Adrenal gland (tissue), 12 donors: ENCODE data around the gene XRN1. TPM values are rescaled to one million over a fixed set of nuclear protein-coding genes. Genes with fewer than 3 reads are reported as not detected.

Experiments used
- DNase-seq, 7 donors: peaks; one replicate each; pipeline ENCODE4 v3.0.0-alpha.2; 2019 to 2020
- H3K27ac ChIP-seq, 5 donors: fragments of 200-600 bp; sonication (generic) in 4 of 5; 1 replicate in 3 of 5; 2 replicates in 2 of 5; pipeline versions ENCODE4 v1.5.1 to v1.8.0; 2016 to 2020; ENCODE audit warnings: mild to moderate bottlenecking in 1 of 5
- H3K27me3 ChIP-seq: fragments of 200-600 bp; 2 replicates; pipeline ENCODE4 v1.8.0; 2021
- H3K36me3 ChIP-seq, 2 donors: fragments of 200-600 bp; replicated peaks in 1 of 2; 1 replicate in 1 of 2; 2 replicates in 1 of 2; pipeline versions ENCODE4 v1.5.1 to v1.8.0; 2018 to 2022
- H3K4me1 ChIP-seq, 2 donors: fragments of 200-600 bp; replicated peaks in 1 of 2; 1 replicate in 1 of 2; 2 replicates in 1 of 2; pipeline versions ENCODE4 v1.5.1 to v1.8.0; 2018 to 2021
- H3K4me3 ChIP-seq, 4 donors: fragments of 200-600 bp; sonication (generic) in 3 of 4; one replicate each; pipeline ENCODE4 v1.5.1; 2016 to 2018
- H3K9me3 ChIP-seq, 3 donors: fragments of 200-600 bp; sonication (generic) in 1 of 3; replicated peaks in 1 of 3; 1 replicate in 2 of 3; 2 replicates in 1 of 3; pipeline versions ENCODE4 v1.5.1 to v1.8.0; 2016 to 2021
- CTCF ChIP-seq, 6 experiments: fragments of 450-650 bp in 4 of 6; fragments of 200-600 bp in 2 of 6; sonication (generic) in 1 of 6; IDR thresholded peaks; 1 replicate in 5 of 6; 2 replicates in 1 of 6; pipeline versions ENCODE4 v1.5.1 to v1.8.0; 2016 to 2021; ENCODE audit warnings: antibody characterized with exemption in 6 of 6, mild to moderate bottlenecking in 2 of 6, moderate library complexity in 1 of 6
- POLR2A ChIP-seq, 2 donors: fragments of 450-650 bp; IDR thresholded peaks; one replicate each; pipeline ENCODE4 v1.6.1; 2017; ENCODE audit warnings: antibody characterized with exemption in 2 of 2, mild to moderate bottlenecking in 2 of 2, moderate library complexity in 1 of 2
- WGBS, 4 donors: extraction: QIAGEN DNeasy Blood & Tissue Kit in 2 of 4; methylation state at CpG; one replicate each; pipeline versions ENCODE4 v1.1.5 to v1.1.7; 2013 to 2017; 5-methylcytosine and 5-hydroxymethylcytosine counted together
- intact Hi-C, 2 donors: fragments of 100-400 bp; cut with DNase I; formaldehyde crosslinking; loops; one replicate each; pipeline versions ENCODE4 v1.14.1 to v1.15.0; 2022 to 2023
- polyA plus RNA-seq, 3 donors: library from polyadenylated mRNA; stranded (reverse); fragments of 200-250 nt in 2 of 3; fragments of 350-450 nt in 1 of 3; fragmentation: Illumina TruSeq in 1 of 3; extraction: RNeasy Lipid Tissue Mini Kit (QIAGEN cat#74804) in 1 of 3; gene quantifications; one replicate each; pipeline ENCODE4 v1.2.3, GENCODE V29; 2013 to 2014
- total RNA-seq, 9 donors: library from RNA; depleted of rRNA in 4 of 9; stranded (reverse); fragments of >200 nt in 4 of 9; fragments of 120-200 nt in 1 of 9; fragmentation: NEBNext Ultra II Directional in 1 of 9; extraction: Animal tissue kit (Norgen Biotek cat#: 25700) in 1 of 9; gene quantifications; one replicate each; pipeline versions ENCODE4 v1.1.0 to v1.2.4, GENCODE V29; 2013 to 2023
- donor health status: healthy with polysubstance abuse.
- donor health status: Bipolar disorder and iron deficiency.
- donor health status: DM: yes; HTN: yes; CAD: no.
- donor health status: DM: no; HTN: no; CAD: no.
- donor health status: DM: no; HTN: no; CAD: no.
- donor health status: DM: yes; HTN: yes; CAD: no.

Gene XRN1
- total and polyA plus RNA-seq, 12 donors: 6.3 to 73.6 (median 31.0) TPM

GRCh38 chr3:142436951-142437585 is 10.8 kb downstream of the XRN1 start:
- Histone ChIP-seq H3K9me3 (no peaks in the 10 kb centered on the region), H3K27me3 (no peaks in the 10 kb centered on the region), H3K27ac (no peak overlapping the region), H3K4me1 (peaks cover 0 to 4% of the 10 kb centered on the region in 2 donors), H3K36me3 (peaks cover 0 to 4% of the 10 kb centered on the region in 2 donors), H3K4me3 (no peak overlapping the region)
- DNase-seq: no peak
- intact Hi-C loops: no loop called here
- no peak for TF ChIP-seq POLR2A (IDR thresholded peaks at IDR 0.05)
- no peak for TF ChIP-seq CTCF (IDR thresholded peaks at IDR 0.05)

- intact Hi-C loops: no loop called here
- Histone ChIP-seq H3K9me3 (no peaks in the 10 kb centered on the region), H3K27ac (no peak overlapping the region), H3K4me1 (peaks cover 0 to 4% of the 10 kb centered on the region in 2 donors), H3K36me3 (peaks cover 0 to 18% of the 10 kb centered on the region in 2 donors), H3K27me3 (no peaks in the 10 kb centered on the region), H3K4me3 (no peak overlapping the region)
- TF ChIP-seq POLR2A (IDR thresholded peaks at IDR 0.05): no peak
- TF ChIP-seq CTCF (IDR thresholded peaks at IDR 0.05): no peak
- WGBS, 4 donors: 56 to 67% (median 60%) methylated on average over 4 of the region's 4 CpGs
- no peak for DNase-seq
Observed at GRCh38 chr3:142434503-142434902, 13.3 kb downstream of the XRN1 start.

GRCh38 chr3:142433110-142433509 is 14.7 kb downstream of the XRN1 start:
- H3K27me3 ChIP-seq: no peaks in the 10 kb centered on the region
- peaks cover 0 to 4% of the 10 kb centered on the region in 2 donors for H3K4me1 ChIP-seq
- no peak overlapping the region for H3K4me3 ChIP-seq
- no peaks in the 10 kb centered on the region for H3K9me3 ChIP-seq
- 68 to 80% (median 77%) methylated on average over 2 of the region's 2 CpGs for WGBS, 4 donors
- no peak for TF ChIP-seq POLR2A (IDR thresholded peaks at IDR 0.05)
- TF ChIP-seq CTCF (IDR thresholded peaks at IDR 0.05): no peak
- no peak overlapping the region for H3K27ac ChIP-seq
- peaks cover 0 to 23% of the 10 kb centered on the region in 2 donors for H3K36me3 ChIP-seq
- no peak for DNase-seq
- intact Hi-C loops: no loop called here

- no peak for TF ChIP-seq CTCF (IDR thresholded peaks at IDR 0.05)
- TF ChIP-seq POLR2A (IDR thresholded peaks at IDR 0.05): no peak
- H3K4me1 ChIP-seq: peaks cover 0 to 12% of the 10 kb centered on the region in 2 donors
- H3K36me3 ChIP-seq: peaks cover 0 to 30% of the 10 kb centered on the region in 2 donors
- H3K4me3 ChIP-seq: no peak overlapping the region
- H3K9me3 ChIP-seq: no peaks in the 10 kb centered on the region
- no peaks in the 10 kb centered on the region for H3K27me3 ChIP-seq
- DNase-seq: no peak
- intact Hi-C loops: no loop called here
- no peak overlapping the region for H3K27ac ChIP-seq
Observed at GRCh38 chr3:142429582-142429981, 18.3 kb downstream of the XRN1 start.
